SK-N-SH treated with all-trans-retinoic acid at 6 μM for 48 hours (cell line): Measurements from ENCODE around the gene ADAD1.
A peak's percentile ranks its signal among the peaks of the same experiment; 100 is the strongest.

Source experiments
- ATAC-seq: fragments of 200-7000 bp; cut with Tn5 transposase; 3 replicates; pipeline ENCODE4 v1.9.1; 2020; ENCODE audit warnings: mild to moderate bottlenecking, moderate library complexity
- ARNTL ChIP-seq: fragments of 450-650 bp; formaldehyde crosslinking; IDR thresholded peaks from 2 replicates; pipeline ENCODE4 v1.5.0; 2020; ENCODE audit warnings: low read depth, mild to moderate bottlenecking, moderate library complexity, borderline replicate concordance
- BACH2 ChIP-seq: fragments of 250-450 bp; sonication (Bioruptor Pico); IDR thresholded peaks from 2 replicates; pipeline ENCODE4 v1.9.0; 2021; ENCODE audit warnings: mild to moderate bottlenecking, borderline replicate concordance
- CREB5 ChIP-seq: fragments of 250-450 bp; sonication (Bioruptor Pico); IDR thresholded peaks from 2 replicates; pipeline ENCODE4 v1.5.1; 2020; ENCODE audit warnings: low read depth, mild to moderate bottlenecking, moderate library complexity
- CSDC2 ChIP-seq: fragments of 250-450 bp; sonication (Bioruptor Pico); IDR thresholded peaks from 2 replicates; pipeline ENCODE4 v1.5.0; 2020; ENCODE audit warnings: mild to moderate bottlenecking, moderate library complexity
- CSRNP3 ChIP-seq: fragments of 250-450 bp; sonication (Bioruptor Pico); IDR thresholded peaks from 2 replicates; pipeline ENCODE4 v1.5.1; 2021; ENCODE audit warnings: mild to moderate bottlenecking, moderate library complexity
- ESRRG ChIP-seq: fragments of 250-450 bp; sonication (Bioruptor Pico); IDR thresholded peaks from 2 replicates; pipeline ENCODE4 v1.6.1; 2021; ENCODE audit warnings: mild to moderate bottlenecking
- GLIS3 ChIP-seq: fragments of 250-450 bp; sonication (Bioruptor Pico); IDR thresholded peaks from 2 replicates; pipeline ENCODE4 v1.5.0; 2020; ENCODE audit warnings: mild to moderate bottlenecking, moderate library complexity
- ISL1 ChIP-seq: fragments of 250-450 bp; sonication (Bioruptor Pico); IDR thresholded peaks from 2 replicates; pipeline ENCODE4 v2.1.2; 2022; ENCODE audit warnings: mild to moderate bottlenecking, moderate library complexity
- OSR1 ChIP-seq: fragments of 250-450 bp; sonication (Bioruptor Pico); IDR thresholded peaks from 2 replicates; pipeline ENCODE4 v1.8.0; 2022; ENCODE audit warnings: moderate library complexity, mild to moderate bottlenecking, inconsistent platforms
- PATZ1 ChIP-seq: fragments of 250-450 bp; sonication (Bioruptor Pico); IDR thresholded peaks from 2 replicates; pipeline ENCODE4 v1.8.0; 2020; ENCODE audit warnings: mild to moderate bottlenecking, moderate library complexity, borderline replicate concordance
- POU6F1 ChIP-seq: fragments of 250-450 bp; sonication (Bioruptor Pico); IDR thresholded peaks from 2 replicates; pipeline ENCODE4 v1.8.0; 2021; ENCODE audit warnings: low read depth, mild to moderate bottlenecking, moderate library complexity, borderline replicate concordance
- PPARA ChIP-seq: fragments of 250-450 bp; sonication (Bioruptor Pico); IDR thresholded peaks from 2 replicates; pipeline ENCODE4 v1.5.0; 2020; ENCODE audit warnings: mild to moderate bottlenecking, borderline replicate concordance
- RARB ChIP-seq: fragments of 250-450 bp; sonication (Bioruptor Pico); IDR thresholded peaks from 2 replicates; pipeline ENCODE4 v1.8.0; 2021; ENCODE audit warnings: mild to moderate bottlenecking, moderate library complexity
- SNAI2 ChIP-seq: fragments of 250-450 bp; sonication (Bioruptor Pico); IDR thresholded peaks from 2 replicates; pipeline ENCODE4 v1.5.0; 2020; ENCODE audit warnings: mild to moderate bottlenecking, moderate library complexity
- TCF4 ChIP-seq: fragments of 250-450 bp; sonication (Bioruptor Pico); IDR thresholded peaks from 2 replicates; pipeline ENCODE4 v1.8.0; 2021; ENCODE audit warnings: mild to moderate bottlenecking, moderate library complexity, borderline replicate concordance
- TOX ChIP-seq: fragments of 250-450 bp; sonication (Bioruptor Pico); IDR thresholded peaks from 2 replicates; pipeline ENCODE4 v1.8.0; 2021; ENCODE audit warnings: mild to moderate bottlenecking, moderate library complexity, borderline replicate concordance
- TSHZ2 ChIP-seq: fragments of 250-450 bp; sonication (Bioruptor Pico); IDR thresholded peaks from 2 replicates; pipeline ENCODE4 v1.5.0; 2020; ENCODE audit warnings: mild to moderate bottlenecking, moderate library complexity
- ZC3H10 ChIP-seq: fragments of 250-450 bp; sonication (Bioruptor Pico); IDR thresholded peaks from 2 replicates; pipeline ENCODE4 v1.5.1; 2021; ENCODE audit warnings: mild to moderate bottlenecking, moderate library complexity
- ZFP3 ChIP-seq: fragments of 250-450 bp; sonication (Bioruptor Pico); IDR thresholded peaks from 2 replicates; pipeline ENCODE4 v1.5.0; 2020; ENCODE audit warnings: mild to moderate bottlenecking, moderate library complexity
- ZFP30 ChIP-seq: fragments of 450-650 bp; formaldehyde crosslinking; IDR thresholded peaks from 2 replicates; pipeline ENCODE4 v1.5.0; 2022; ENCODE audit warnings: mild to moderate bottlenecking, moderate library complexity
- ZNF565 ChIP-seq: fragments of 450-650 bp; formaldehyde crosslinking; conservative IDR thresholded peaks from 2 replicates; pipeline ENCODE4 v1.5.0; 2020; ENCODE audit warnings: low read depth, mild to moderate bottlenecking, moderate library complexity
- ZNF70 ChIP-seq: fragments of 450-650 bp; formaldehyde crosslinking; IDR thresholded peaks from 2 replicates; pipeline ENCODE4 v1.5.0; 2020; ENCODE audit warnings: mild to moderate bottlenecking, moderate library complexity
- ZNF8 ChIP-seq: fragments of 450-650 bp; formaldehyde crosslinking; IDR thresholded peaks from 2 replicates; pipeline ENCODE4 v1.5.0; 2020; ENCODE audit warnings: mild to moderate bottlenecking, moderate library complexity

ADAD1 gene

GRCh38 chr4:122378711-122379110 lies at the start of gene ADAD1:
TSS of gene ADAD1 (plus strand) at chr4:122379011. CDS start at chr4:122380070, 1,059 bp downstream.
- no peak for ATAC-seq
- no peak for TF ChIP-seq TCF4 (CRISPR knock-in tag)
- no peak for TF ChIP-seq OSR1
- no peak for TF ChIP-seq ESRRG
- no peak for TF ChIP-seq POU6F1
- no peak for TF ChIP-seq ZNF565 (CRISPR knock-in tag)
- no peak for TF ChIP-seq TSHZ2 (CRISPR knock-in tag)
- no peak for TF ChIP-seq BACH2 (CRISPR knock-in tag)
- no peak for TF ChIP-seq ZNF8
- TF ChIP-seq ZFP30 (CRISPR knock-in tag) = no peak
- TF ChIP-seq ZFP3 (CRISPR knock-in tag) = no peak
- TF ChIP-seq PATZ1 (CRISPR knock-in tag) = no peak
- no peak for TF ChIP-seq GLIS3 (CRISPR knock-in tag)
- no peak for TF ChIP-seq ZNF70 (CRISPR knock-in tag)
- no peak for TF ChIP-seq ISL1 (CRISPR knock-in tag)
- no peak for TF ChIP-seq SNAI2 (CRISPR knock-in tag)
- no peak for TF ChIP-seq TOX (CRISPR knock-in tag)
- TF ChIP-seq PPARA (CRISPR knock-in tag) = no peak

GRCh38 chr4:122329876-122330565 lies 48.8 kb upstream of the ADAD1 start:
- TF ChIP-seq CREB5 (CRISPR knock-in tag) (no peak), ZC3H10 (no peak), ZFP3 (CRISPR knock-in tag) (no peak), TCF4 (CRISPR knock-in tag) (no peak), ZNF70 (CRISPR knock-in tag) (no peak), ZFP30 (CRISPR knock-in tag) (no peak), OSR1 (no peak), TOX (CRISPR knock-in tag) (no peak), SNAI2 (CRISPR knock-in tag) (no peak), ARNTL (no peak), ZNF565 (CRISPR knock-in tag) (no peak), PPARA (CRISPR knock-in tag) (no peak), CSDC2 (CRISPR knock-in tag) (no peak), CSRNP3 (CRISPR knock-in tag) (no peak), ESRRG (no peak), ISL1 (CRISPR knock-in tag) (no peak), POU6F1 (no peak), BACH2 (CRISPR knock-in tag) (no peak), RARB (CRISPR knock-in tag) (no peak), TSHZ2 (CRISPR knock-in tag) (no peak)
- ATAC-seq = peak; percentile 59
